GM21381 (cell line): Measurements from ENCODE around the gene SDHA.
"Not testable (repeated sequence)": the region's sequence is repeated elsewhere in the genome, so short reads cannot be mapped to it uniquely, and the experiment has no call there.

Experiments
- ATAC-seq: cut with Tn5 transposase; IDR thresholded peaks from one replicate; pipeline ENCODE4 v1.9.1; 2021; ENCODE audit warnings: mild to moderate bottlenecking, moderate library complexity; ENCODE audit not compliant: unreplicated experiment

Gene SDHA

GRCh38 chr5:196350-196749 is 21.8 kb upstream of the SDHA start:
- ATAC-seq, result no peak

DNA sequence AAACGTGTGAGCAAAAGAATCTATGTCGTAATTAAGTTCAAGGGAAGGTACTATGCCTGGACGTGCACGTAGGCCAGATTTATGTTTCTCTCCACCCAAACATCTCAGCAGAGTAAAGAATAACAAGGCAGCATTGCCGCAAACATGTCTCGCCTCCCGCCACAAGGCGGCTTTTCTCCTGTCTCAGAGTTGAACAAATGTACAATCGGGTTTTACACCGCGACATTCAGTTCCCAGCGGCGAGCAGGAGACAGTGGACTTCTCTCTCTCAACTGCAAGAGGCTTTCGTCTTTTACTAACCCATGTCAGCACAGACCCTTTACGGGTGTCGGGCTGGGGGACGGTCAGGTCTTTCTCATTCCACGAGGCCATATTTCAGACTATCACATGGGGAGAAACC is 21.1 kb upstream of the SDHA start:
- ATAC-seq, result not testable (repeated sequence)

DNA sequence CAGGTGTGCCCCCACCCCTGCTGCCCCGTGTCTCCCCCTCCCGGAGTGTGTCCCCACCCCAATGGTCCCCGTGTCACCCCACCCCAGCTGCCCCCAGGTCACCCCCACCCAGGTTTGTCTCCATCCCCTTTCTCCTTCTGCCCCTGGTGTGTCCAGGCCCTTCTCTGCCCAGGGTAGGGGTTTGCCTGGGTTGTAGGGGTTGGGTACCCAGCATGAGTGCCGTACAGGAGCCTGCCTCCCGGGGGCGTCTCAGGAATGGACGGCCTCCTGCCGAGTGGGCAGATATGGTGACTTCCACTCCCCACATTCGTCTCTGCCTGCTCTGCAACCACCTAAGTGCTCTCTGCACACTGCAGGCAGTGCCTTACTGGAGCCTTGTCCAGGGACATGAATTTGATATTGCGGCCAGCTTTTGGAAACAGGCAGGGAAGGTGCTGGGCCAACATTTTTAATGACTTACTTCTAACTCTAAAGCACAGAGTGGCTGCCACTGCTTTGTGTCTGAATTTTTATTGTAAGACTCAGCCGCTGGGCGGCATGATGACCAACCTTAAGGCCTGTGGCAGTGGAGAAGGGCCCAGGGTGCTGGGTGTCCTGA is 20.1 kb upstream of the SDHA start:
- no peak for ATAC-seq

DNA sequence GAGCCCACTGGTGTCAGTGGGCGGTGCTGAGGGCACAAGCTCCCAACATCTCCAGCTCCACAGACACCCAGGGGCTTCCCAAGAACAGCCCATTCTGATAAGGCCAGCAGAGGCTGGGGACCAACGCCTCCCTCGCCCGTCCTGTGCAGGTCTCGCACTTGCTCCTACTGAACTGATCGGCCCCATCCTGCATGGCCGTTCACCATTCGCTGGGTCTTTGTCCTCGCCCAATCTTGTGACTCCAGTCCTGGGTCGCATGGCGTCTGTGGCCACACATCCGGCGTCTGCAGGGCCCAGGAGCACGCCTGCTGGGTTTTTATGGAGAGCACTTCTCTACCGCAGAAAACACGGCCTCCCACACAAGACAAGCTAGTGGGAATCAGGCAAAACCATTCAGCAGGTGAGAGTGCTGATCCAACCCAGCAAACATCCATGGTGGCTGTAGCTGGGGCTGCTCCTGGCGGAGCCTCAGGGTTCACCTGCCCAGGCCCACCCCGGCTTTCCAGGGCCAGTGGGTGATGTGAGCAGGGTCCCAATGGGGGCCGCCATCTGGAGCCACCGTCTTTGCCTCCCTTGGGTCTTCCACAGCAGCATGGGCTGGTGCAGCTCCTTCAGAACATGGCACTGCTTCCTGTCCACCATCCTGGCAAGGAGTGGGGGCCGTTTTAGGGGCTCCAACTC is 19.5 kb upstream of the SDHA start:
- ATAC-seq, result no peak

DNA sequence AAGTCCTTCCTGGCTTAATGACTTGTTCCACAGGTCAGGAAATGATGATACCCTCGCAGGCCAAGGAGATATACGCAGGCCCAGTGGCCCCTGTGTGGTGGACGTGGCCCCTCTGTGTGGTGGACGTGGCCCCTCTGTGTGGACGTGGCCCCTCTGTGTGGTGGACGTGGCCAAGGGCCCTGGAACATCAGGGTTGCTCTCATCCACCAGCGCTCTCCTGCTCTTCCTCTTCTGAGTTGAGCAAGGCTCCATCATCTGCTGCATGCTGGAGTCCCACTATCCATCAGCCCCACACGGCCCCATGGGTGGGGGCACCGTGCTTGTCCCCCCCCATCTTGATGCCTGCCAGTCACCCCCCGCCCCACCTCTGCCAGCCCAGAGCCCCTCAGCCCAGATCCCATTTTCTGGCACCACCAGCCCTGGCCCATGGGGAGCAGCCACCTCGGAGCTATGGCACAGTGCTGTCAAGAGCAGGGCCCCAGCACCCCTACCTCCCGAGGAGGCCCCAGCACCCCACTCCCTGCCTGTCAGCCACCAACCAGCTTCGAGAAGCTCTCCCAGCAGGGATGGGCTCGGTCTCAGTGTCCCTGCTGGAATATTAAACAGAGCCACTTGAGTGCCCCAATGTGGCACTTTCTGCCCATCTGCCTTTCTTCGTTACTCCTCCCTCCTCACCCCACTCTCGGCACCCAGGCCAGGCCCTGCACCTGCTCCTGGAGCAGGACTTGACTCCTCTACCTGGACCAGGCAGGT is 18.7 kb upstream of the SDHA start:
- no peak for ATAC-seq

- ATAC-seq, result no peak
Observed at GRCh38 chr5:199950-200645, 18.0 kb upstream of the SDHA start.

DNA sequence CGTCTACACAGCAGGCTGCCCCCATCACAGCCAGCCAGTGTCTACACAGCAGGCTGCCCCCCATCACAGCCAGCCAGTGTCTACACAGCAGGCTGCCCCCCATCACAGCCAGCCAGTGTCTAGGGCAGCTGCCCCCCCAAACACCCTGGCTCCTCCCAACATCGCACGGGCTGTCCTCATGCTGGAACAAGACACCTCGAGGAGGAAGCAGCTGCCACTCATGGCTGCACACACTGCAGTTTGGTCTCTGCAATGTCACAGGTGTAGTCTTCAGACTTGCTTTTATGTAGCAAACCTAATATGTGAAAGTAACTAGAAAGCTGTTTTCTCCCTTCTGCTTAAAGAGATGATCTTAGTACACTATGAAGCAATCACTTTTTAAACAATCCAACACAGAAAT is 17.1 kb upstream of the SDHA start:
- no peak for ATAC-seq

- ATAC-seq, result no peak
Observed at GRCh38 chr5:201672-202071, 16.4 kb upstream of the SDHA start.

- ATAC-seq, result no peak
Observed at GRCh38 chr5:203246-203930, 14.7 kb upstream of the SDHA start.

- ATAC-seq, result no peak
Observed at GRCh38 chr5:204001-204400, 14.1 kb upstream of the SDHA start.

- no peak for ATAC-seq
Observed at GRCh38 chr5:204462-204861, 13.7 kb upstream of the SDHA start.

GRCh38 chr5:204966-205670 is 13.0 kb upstream of the SDHA start:
- ATAC-seq, result no peak

DNA sequence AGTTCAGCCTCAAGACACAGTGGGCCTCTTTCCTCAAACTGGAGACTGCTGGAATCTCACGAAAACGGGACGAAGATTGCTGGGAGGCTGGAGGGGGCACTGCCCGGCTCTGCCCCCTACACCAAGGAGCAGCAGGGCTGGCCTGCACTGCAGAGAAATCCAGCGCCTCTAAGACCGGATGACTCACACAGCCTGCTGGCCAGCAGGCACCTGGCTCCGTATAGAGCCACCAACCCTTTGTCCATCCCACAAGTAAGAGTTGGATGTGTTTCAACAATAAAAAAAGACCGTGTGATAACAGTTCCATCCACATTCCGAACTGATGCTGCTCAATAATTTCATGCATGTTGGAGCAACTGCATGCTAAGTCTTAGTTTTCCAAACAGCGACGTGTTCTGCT is 11.7 kb upstream of the SDHA start:
- ATAC-seq, result no peak

GRCh38 chr5:206927-207536 is 11.1 kb upstream of the SDHA start:
- no peak for ATAC-seq

DNA sequence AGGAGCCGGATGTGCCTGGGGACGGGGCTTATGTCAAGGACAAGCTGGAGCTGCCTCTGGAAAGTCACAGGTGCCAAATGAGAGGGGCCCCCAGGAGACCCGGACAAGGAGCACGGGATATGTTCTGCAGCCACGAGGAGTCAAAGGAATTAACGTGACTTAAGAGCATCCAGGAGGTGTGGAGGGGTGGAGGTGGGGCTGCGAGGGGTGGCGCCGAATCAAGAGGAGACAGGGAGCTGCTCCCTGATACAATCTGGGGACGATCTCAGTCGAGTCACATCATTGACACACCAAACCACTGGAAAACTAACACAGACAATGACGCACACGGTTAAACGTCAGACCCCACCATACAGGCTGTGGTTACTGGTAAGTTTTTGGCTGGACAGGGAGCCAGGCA is 10.5 kb upstream of the SDHA start:
- no peak for ATAC-seq

DNA sequence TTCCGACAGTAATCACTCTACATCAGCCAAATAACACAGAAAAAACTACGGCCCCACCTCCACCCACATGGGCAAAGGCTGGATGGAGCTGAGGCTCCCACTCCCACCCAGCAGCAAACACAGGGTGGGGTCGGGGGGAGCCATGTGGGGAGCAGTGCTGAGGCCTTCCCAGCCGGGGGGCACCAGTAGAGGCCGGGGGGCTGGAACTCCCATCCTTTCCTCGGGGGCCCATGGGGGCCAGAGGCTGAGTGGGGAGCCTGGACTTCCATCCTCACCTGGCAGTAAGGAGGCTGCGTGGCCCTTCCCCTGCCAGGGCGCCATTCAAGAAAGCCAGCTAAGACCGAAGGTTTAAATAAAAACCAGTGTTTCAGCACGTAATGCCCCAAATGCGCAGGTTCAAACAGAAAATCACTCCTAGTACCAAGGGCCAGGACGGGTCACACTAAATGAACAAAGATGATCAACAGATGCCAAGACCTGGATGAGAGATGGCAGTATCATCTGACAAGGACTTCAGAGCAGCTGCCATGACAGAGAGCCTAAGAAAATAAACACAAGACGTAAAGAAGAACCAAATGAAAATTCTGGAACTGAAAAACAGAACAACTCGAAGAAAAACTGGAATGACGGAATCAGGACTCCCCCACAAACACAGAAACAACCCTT is 9.5 kb upstream of the SDHA start:
- ATAC-seq, result no peak

GRCh38 chr5:213803-214395 is 4.2 kb upstream of the SDHA start:
- no peak for ATAC-seq

DNA sequence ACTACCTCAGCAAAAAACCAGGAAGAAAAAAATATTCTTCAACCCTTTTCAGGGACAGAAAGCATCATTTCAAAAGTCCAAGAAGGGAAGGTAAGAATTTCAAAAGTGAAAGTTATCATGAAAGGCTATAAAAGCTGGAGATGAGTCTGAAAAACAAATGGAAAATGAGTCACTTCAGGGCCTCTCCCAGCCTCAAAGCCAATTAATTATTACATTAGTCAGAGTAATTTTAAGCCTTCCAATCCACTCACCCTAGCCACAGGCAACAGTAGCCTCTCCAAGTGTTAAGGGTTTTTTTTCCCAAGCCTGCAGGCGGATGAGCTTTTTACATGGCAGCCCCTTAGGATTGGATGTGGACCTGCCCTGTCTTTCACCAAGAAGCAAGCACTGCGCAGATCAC is 2.9 kb upstream of the SDHA start:
- not testable (repeated sequence) for ATAC-seq

- not testable (repeated sequence) for ATAC-seq
Observed at GRCh38 chr5:216076-216475, 2.0 kb upstream of the SDHA start.
